WTC11 (cell line): ENCODE measurements around the gene MORN1.

Source experiments
- CTCF ChIP-seq: fragments of 200-600 bp; IDR thresholded peaks from 2 replicates; pipeline ENCODE4 v1.8.0; 2022; ENCODE audit warnings: antibody characterized with exemption
- FOXP4 ChIP-seq: sonication (generic); formaldehyde crosslinking; IDR thresholded peaks from 2 replicates; pipeline ENCODE4 v1.8.0; 2022; ENCODE audit warnings: mild to moderate bottlenecking, missing genetic modification reagents
- MXD4 ChIP-seq: fragments of 250-450 bp; sonication (Bioruptor Pico); IDR thresholded peaks from 2 replicates; pipeline ENCODE4 v1.8.0; 2021; ENCODE audit warnings: mild to moderate bottlenecking, moderate library complexity, borderline replicate concordance
- SP1 ChIP-seq: sonication (generic); formaldehyde crosslinking; conservative IDR thresholded peaks from 2 replicates; pipeline ENCODE4 v1.8.1; 2022; ENCODE audit warnings: missing genetic modification reagents

GRCh38 chr1:2412395-2412772 is 21.0 kb upstream of the MORN1 start, which contains the start of gene PEX10:
- TF ChIP-seq CTCF (no peak), SP1 (CRISPR knock-in tag) (peak; percentile 100), FOXP4 (CRISPR knock-in tag) (peak; percentile 11; the same call in 1 of the 2 replicates), MXD4 (no peak)
